Ishikawa (cell line): ENCODE data around the gene LARGE2.

Experiments
- CEBPB ChIP-seq: IDR thresholded peaks from 2 replicates; pipeline ENCODE4 v1.6.1; 2012
- CREB1 ChIP-seq: IDR thresholded peaks from 2 replicates; pipeline ENCODE4 v1.6.1; 2012; ENCODE audit warnings: low read depth
- EGR1 ChIP-seq: IDR thresholded peaks from 2 replicates; pipeline ENCODE4 v1.6.1; 2012
- EP300 ChIP-seq: IDR thresholded peaks from 2 replicates; pipeline ENCODE4 v1.6.1; 2012; ENCODE audit warnings: borderline replicate concordance
- FOXM1 ChIP-seq: IDR thresholded peaks from 2 replicates; pipeline ENCODE4 v1.6.1; 2012; ENCODE audit warnings: low read depth, borderline replicate concordance
- MAX ChIP-seq: IDR thresholded peaks from 2 replicates; pipeline ENCODE4 v1.6.1; 2012
- NFIC ChIP-seq: IDR thresholded peaks from 2 replicates; pipeline ENCODE4 v1.6.1; 2012
- RAD21 ChIP-seq: IDR thresholded peaks from 2 replicates; pipeline ENCODE4 v1.6.1; 2012; ENCODE audit warnings: low read depth
- TAF1 ChIP-seq: IDR thresholded peaks from 2 replicates; pipeline ENCODE4 v1.6.1; 2012; ENCODE audit warnings: low read depth, mild to moderate bottlenecking
- TCF12 ChIP-seq: IDR thresholded peaks from 2 replicates; pipeline ENCODE4 v1.6.1; 2012; ENCODE audit warnings: low read depth
- TEAD4 ChIP-seq: IDR thresholded peaks from 2 replicates; pipeline ENCODE4 v1.6.1; 2012
- USF1 ChIP-seq: IDR thresholded peaks from 2 replicates; pipeline ENCODE4 v1.6.1; 2012
- YY1 ChIP-seq: IDR thresholded peaks from 2 replicates; pipeline ENCODE4 v1.6.1; 2012; ENCODE audit warnings: low read depth
- TF ChIP-seq, protein P1 (sequence below): IDR thresholded peaks from 2 replicates; pipeline ENCODE4 v1.6.1; 2012; ENCODE audit warnings: low read depth, mild to moderate bottlenecking

- TF ChIP-seq RAD21 (no peak), TAF1 (no peak), CREB1 (no peak), EGR1 (no peak), NFIC (no peak), EP300 (no peak), YY1 (no peak), MAX (no peak), TEAD4 (no peak), USF1 (no peak), FOXM1 (no peak), CEBPB (no peak), TCF12 (no peak)
- TF ChIP-seq, protein P1, sequence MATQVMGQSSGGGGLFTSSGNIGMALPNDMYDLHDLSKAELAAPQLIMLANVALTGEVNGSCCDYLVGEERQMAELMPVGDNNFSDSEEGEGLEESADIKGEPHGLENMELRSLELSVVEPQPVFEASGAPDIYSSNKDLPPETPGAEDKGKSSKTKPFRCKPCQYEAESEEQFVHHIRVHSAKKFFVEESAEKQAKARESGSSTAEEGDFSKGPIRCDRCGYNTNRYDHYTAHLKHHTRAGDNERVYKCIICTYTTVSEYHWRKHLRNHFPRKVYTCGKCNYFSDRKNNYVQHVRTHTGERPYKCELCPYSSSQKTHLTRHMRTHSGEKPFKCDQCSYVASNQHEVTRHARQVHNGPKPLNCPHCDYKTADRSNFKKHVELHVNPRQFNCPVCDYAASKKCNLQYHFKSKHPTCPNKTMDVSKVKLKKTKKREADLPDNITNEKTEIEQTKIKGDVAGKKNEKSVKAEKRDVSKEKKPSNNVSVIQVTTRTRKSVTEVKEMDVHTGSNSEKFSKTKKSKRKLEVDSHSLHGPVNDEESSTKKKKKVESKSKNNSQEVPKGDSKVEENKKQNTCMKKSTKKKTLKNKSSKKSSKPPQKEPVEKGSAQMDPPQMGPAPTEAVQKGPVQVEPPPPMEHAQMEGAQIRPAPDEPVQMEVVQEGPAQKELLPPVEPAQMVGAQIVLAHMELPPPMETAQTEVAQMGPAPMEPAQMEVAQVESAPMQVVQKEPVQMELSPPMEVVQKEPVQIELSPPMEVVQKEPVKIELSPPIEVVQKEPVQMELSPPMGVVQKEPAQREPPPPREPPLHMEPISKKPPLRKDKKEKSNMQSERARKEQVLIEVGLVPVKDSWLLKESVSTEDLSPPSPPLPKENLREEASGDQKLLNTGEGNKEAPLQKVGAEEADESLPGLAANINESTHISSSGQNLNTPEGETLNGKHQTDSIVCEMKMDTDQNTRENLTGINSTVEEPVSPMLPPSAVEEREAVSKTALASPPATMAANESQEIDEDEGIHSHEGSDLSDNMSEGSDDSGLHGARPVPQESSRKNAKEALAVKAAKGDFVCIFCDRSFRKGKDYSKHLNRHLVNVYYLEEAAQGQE, result no peak
These were observed 19.9 kb downstream of the LARGE2 start for GRCh38 chr11:45942381-45942780.
